Measurements from ENCODE around the gene TCF7L2. TPM values are rescaled to one million over a fixed set of nuclear protein-coding genes. Genes with fewer than 3 reads are reported as not detected.

Gene TCF7L2
- total and polyA plus RNA-seq, 9 of the 15 experiments (the other 6 are each of a cell fraction or from before 2014, with no cell fraction given): 0.32 to 2.8 (median 0.92) TPM

DNA sequence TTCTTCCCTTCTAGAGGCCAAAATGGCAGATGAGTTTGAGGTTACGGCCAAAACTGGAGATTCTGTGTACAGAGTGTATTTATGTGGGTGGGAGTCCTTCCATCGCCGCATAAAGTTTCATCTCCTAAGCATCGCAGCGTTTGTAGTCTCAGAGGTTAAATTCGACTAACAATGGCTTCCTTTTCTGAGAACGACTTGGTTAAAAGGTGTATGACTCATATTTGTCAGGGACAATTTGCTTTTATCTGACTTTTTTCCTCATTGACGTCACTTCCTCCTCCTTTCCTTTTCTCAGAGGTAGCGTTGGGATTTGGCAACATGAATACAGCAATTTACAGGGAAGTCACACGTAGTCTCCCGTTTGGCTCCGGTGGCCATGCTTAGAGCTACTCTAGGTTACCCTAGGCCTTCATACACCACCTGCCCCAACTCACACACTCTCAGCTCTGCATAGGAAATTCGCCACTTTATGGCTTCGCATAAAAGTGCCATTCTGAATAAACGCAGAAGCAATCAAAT, 37.6 kb upstream of the TCF7L2 start (continued):
- TF ChIP-seq, protein P1, sequence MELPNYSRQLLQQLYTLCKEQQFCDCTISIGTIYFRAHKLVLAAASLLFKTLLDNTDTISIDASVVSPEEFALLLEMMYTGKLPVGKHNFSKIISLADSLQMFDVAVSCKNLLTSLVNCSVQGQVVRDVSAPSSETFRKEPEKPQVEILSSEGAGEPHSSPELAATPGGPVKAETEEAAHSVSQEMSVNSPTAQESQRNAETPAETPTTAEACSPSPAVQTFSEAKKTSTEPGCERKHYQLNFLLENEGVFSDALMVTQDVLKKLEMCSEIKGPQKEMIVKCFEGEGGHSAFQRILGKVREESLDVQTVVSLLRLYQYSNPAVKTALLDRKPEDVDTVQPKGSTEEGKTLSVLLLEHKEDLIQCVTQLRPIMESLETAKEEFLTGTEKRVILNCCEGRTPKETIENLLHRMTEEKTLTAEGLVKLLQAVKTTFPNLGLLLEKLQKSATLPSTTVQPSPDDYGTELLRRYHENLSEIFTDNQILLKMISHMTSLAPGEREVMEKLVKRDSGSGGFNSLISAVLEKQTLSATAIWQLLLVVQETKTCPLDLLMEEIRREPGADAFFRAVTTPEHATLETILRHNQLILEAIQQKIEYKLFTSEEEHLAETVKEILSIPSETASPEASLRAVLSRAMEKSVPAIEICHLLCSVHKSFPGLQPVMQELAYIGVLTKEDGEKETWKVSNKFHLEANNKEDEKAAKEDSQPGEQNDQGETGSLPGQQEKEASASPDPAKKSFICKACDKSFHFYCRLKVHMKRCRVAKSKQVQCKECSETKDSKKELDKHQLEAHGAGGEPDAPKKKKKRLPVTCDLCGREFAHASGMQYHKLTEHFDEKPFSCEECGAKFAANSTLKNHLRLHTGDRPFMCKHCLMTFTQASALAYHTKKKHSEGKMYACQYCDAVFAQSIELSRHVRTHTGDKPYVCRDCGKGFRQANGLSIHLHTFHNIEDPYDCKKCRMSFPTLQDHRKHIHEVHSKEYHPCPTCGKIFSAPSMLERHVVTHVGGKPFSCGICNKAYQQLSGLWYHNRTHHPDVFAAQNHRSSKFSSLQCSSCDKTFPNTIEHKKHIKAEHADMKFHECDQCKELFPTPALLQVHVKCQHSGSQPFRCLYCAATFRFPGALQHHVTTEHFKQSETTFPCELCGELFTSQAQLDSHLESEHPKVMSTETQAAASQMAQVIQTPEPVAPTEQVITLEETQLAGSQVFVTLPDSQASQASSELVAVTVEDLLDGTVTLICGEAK (IDR thresholded peaks at IDR 0.05): peak; percentile 55; the same call in 1 of the 2 replicates
- TF ChIP-seq, protein P1 (CRISPR knock-in tag; IDR thresholded peaks at IDR 0.05): no peak
- TF ChIP-seq, protein P2, sequence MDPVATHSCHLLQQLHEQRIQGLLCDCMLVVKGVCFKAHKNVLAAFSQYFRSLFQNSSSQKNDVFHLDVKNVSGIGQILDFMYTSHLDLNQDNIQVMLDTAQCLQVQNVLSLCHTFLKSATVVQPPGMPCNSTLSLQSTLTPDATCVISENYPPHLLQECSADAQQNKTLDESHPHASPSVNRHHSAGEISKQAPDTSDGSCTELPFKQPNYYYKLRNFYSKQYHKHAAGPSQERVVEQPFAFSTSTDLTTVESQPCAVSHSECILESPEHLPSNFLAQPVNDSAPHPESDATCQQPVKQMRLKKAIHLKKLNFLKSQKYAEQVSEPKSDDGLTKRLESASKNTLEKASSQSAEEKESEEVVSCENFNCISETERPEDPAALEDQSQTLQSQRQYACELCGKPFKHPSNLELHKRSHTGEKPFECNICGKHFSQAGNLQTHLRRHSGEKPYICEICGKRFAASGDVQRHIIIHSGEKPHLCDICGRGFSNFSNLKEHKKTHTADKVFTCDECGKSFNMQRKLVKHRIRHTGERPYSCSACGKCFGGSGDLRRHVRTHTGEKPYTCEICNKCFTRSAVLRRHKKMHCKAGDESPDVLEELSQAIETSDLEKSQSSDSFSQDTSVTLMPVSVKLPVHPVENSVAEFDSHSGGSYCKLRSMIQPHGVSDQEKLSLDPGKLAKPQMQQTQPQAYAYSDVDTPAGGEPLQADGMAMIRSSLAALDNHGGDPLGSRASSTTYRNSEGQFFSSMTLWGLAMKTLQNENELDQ (CRISPR knock-in tag; IDR thresholded peaks at IDR 0.05; ENCODE audit: borderline replicate concordance): no peak
- TF ChIP-seq ZNF23 (CRISPR knock-in tag; IDR thresholded peaks at IDR 0.05): no peak
- TF ChIP-seq ETV1 (tag; conservative IDR thresholded peaks at IDR 0.05; ENCODE audit: low read depth): 0 out of 2 replicates have a peak, but pooled peaks have one; percentile 12
- TF ChIP-seq ATF7 (IDR thresholded peaks at IDR 0.05): peak; percentile 53; the same call in 1 of the 2 replicates
- TF ChIP-seq, protein P3, sequence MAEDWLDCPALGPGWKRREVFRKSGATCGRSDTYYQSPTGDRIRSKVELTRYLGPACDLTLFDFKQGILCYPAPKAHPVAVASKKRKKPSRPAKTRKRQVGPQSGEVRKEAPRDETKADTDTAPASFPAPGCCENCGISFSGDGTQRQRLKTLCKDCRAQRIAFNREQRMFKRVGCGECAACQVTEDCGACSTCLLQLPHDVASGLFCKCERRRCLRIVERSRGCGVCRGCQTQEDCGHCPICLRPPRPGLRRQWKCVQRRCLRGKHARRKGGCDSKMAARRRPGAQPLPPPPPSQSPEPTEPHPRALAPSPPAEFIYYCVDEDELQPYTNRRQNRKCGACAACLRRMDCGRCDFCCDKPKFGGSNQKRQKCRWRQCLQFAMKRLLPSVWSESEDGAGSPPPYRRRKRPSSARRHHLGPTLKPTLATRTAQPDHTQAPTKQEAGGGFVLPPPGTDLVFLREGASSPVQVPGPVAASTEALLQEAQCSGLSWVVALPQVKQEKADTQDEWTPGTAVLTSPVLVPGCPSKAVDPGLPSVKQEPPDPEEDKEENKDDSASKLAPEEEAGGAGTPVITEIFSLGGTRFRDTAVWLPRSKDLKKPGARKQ (CRISPR knock-in tag; IDR thresholded peaks at IDR 0.05): 0 out of 2 replicates have a peak, but pooled peaks have one; percentile 48
- no peak for TF ChIP-seq NFIC (IDR thresholded peaks at IDR 0.05)
- TF ChIP-seq EZH2 (IDR thresholded peaks at IDR 0.05; ENCODE audit: borderline replicate concordance, low read depth, low read length): no peak
- no peak for TF ChIP-seq ZNF589 (CRISPR knock-in tag; IDR thresholded peaks at IDR 0.05; ENCODE audit: low read depth)
- peak; percentile 21; the same call in 1 of the 2 replicates for TF ChIP-seq ARID1B (IDR thresholded peaks at IDR 0.05)
- no peak for TF ChIP-seq HDAC2 (IDR thresholded peaks at IDR 0.05)
- TF ChIP-seq GABPA (tag; conservative IDR thresholded peaks at IDR 0.05; ENCODE audit: low read depth): peak; percentile 77
- 0 out of 2 replicates have a peak, but pooled peaks have one; percentile 29 for TF ChIP-seq ZNF175 (CRISPR knock-in tag; IDR thresholded peaks at IDR 0.05; ENCODE audit: low read depth)
- TF ChIP-seq ATF1 (CRISPR knock-in tag; IDR thresholded peaks at IDR 0.05): no peak
- peak; percentile 86 for TF ChIP-seq ATF1 (tag; IDR thresholded peaks at IDR 0.05)
